GM12878 (cell line): Measurements from ENCODE around the gene SERBP1.
A peak's percentile ranks its signal among the peaks of the same experiment; 100 is the strongest.

Experiments used
- CEBPB ChIP-seq, 2 experiments: fragments of 150-350 bp in 1 of 2; IDR thresholded peaks; 2 replicates each; pipeline ENCODE4 v1.6.1; 2012 to 2014; ENCODE audit warnings: low read depth in 2 of 2, low read length in 2 of 2, borderline replicate concordance in 1 of 2, inconsistent platforms in 1 of 2
- EZH2 ChIP-seq: IDR thresholded peaks from 2 replicates; pipeline ENCODE4 v1.6.1; 2012; ENCODE audit warnings: low read depth, mild to moderate bottlenecking, control low read depth, inconsistent platforms, low read length, borderline replicate concordance; ENCODE audit not compliant: control insufficient read depth
- HDAC6 ChIP-seq: fragments of 200-600 bp; sonication (generic); IDR thresholded peaks from one replicate; pipeline ENCODE4 v1.8.0; 2017; ENCODE audit warnings: antibody characterized with exemption; ENCODE audit not compliant: unreplicated experiment
- POLR2A ChIP-seq: IDR thresholded peaks from 2 replicates; pipeline ENCODE4 v1.6.1; 2011; ENCODE audit warnings: low read depth, mild to moderate bottlenecking, low read length
- POLR2AphosphoS5 ChIP-seq: IDR thresholded peaks from 2 replicates; pipeline ENCODE4 v1.6.1; 2011; ENCODE audit warnings: mild to moderate bottlenecking, low read length, inconsistent platforms
- TF ChIP-seq, protein P1 (sequence below): IDR thresholded peaks from 2 replicates; pipeline ENCODE4 v1.6.1; 2012; ENCODE audit warnings: low read length, inconsistent platforms

DNA sequence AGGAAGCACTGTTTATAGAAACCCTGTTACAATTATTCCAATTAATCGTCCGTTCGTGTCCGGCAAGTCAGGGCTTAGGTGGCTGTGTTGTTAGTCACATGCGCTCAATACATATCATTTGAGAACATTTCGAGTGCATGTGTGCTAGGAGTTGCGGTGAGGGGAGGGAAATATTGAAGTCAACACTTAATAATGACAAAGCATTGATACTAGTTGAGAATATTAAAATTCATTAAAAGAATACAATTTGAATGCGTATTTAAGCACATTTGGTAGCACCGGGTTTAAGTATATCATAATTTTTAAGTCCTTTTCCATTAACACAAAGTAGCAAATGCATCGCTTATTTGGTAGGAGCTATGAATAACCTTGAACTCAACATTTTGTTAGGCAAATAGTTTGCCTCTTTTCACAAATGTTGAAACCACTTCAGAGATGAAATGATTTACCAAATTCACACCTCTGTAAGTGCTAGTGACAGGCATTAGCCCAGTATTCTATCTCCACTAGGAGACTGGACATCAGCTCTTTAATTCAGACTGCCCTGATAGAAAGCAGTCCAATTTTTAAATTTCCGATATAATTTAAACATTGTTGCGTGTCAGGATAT, 1.1 kb upstream of the SERBP1 start:
- TF ChIP-seq CEBPB (IDR thresholded peaks at IDR 0.05; ENCODE audit: borderline replicate concordance in 1 of 2, low read depth in 2 of 2, low read length in 2 of 2): no peak
- TF ChIP-seq, protein P1, sequence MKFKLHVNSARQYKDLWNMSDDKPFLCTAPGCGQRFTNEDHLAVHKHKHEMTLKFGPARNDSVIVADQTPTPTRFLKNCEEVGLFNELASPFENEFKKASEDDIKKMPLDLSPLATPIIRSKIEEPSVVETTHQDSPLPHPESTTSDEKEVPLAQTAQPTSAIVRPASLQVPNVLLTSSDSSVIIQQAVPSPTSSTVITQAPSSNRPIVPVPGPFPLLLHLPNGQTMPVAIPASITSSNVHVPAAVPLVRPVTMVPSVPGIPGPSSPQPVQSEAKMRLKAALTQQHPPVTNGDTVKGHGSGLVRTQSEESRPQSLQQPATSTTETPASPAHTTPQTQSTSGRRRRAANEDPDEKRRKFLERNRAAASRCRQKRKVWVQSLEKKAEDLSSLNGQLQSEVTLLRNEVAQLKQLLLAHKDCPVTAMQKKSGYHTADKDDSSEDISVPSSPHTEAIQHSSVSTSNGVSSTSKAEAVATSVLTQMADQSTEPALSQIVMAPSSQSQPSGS: 0 out of 2 replicates have a peak, but pooled peaks have one; percentile 45
- no peak for TF ChIP-seq EZH2
- TF ChIP-seq POLR2A: no peak
- TF ChIP-seq POLR2AphosphoS5: no peak
- no peak for TF ChIP-seq HDAC6
